Measurements from ENCODE around the gene PPFIA1. TPM values are rescaled to one million over a fixed set of nuclear protein-coding genes. Genes with fewer than 3 reads are reported as not detected.

PPFIA1 gene
- total RNA-seq, 1 donor = 69.5 TPM

DNA sequence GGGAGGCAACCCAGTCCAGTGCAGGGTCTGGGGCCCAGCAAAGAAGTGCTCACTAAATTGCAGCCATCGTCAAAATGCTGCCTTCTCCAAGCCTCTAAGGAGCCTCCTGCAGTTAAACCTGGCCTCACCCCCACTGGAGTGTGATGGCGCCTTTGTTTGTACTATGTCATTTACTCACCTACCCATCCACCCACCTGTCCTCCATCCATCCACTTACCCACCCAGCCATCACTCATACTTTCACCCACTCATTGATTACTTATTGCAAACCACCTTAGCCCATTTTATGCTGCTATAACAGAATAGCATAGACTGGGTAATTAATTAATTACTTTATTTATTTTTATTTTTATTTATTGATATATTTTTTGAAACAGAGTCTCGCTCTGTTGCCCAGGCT is 28.8 kb upstream of the PPFIA1 start:
- TF ChIP-seq, protein P1, sequence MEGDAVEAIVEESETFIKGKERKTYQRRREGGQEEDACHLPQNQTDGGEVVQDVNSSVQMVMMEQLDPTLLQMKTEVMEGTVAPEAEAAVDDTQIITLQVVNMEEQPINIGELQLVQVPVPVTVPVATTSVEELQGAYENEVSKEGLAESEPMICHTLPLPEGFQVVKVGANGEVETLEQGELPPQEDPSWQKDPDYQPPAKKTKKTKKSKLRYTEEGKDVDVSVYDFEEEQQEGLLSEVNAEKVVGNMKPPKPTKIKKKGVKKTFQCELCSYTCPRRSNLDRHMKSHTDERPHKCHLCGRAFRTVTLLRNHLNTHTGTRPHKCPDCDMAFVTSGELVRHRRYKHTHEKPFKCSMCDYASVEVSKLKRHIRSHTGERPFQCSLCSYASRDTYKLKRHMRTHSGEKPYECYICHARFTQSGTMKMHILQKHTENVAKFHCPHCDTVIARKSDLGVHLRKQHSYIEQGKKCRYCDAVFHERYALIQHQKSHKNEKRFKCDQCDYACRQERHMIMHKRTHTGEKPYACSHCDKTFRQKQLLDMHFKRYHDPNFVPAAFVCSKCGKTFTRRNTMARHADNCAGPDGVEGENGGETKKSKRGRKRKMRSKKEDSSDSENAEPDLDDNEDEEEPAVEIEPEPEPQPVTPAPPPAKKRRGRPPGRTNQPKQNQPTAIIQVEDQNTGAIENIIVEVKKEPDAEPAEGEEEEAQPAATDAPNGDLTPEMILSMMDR (IDR thresholded peaks at IDR 0.05; ENCODE audit: insufficient read depth, low read depth, low read length) = no peak

DNA sequence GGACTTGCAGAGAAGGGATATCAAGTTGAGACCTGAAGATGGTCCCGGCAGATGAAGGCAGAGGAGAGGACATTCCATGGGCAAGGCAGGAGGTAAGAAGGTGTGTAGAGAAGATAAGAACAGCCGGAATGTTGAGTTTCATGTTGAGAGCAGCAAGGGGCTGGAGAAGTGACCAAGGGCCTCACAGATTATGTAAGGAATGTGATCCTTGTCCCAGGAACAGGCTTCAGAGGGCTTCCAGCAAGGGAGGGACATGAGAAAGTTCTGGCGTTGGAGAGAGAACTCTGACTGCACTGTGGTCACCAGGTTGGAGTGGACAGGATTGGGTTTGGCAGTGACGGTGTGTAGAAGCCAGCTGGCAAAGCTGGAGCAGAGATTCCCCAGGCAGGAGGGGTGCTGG is 27.6 kb upstream of the PPFIA1 start:
- DNase-seq (ENCODE audit: low read depth) = no peak
- TF ChIP-seq, protein P1 (IDR thresholded peaks at IDR 0.05; ENCODE audit: insufficient read depth, low read depth, low read length) = no peak
- H3K4me3 ChIP-seq (ENCODE audit: low read depth, low read length) = no peak overlapping the region

More for the DNA sequence above, 28.8 kb upstream of the PPFIA1 start:
- H3K4me3 ChIP-seq (ENCODE audit: low read depth, low read length) = no peak overlapping the region
- DNase-seq (ENCODE audit: low read depth) = no peak

DNA sequence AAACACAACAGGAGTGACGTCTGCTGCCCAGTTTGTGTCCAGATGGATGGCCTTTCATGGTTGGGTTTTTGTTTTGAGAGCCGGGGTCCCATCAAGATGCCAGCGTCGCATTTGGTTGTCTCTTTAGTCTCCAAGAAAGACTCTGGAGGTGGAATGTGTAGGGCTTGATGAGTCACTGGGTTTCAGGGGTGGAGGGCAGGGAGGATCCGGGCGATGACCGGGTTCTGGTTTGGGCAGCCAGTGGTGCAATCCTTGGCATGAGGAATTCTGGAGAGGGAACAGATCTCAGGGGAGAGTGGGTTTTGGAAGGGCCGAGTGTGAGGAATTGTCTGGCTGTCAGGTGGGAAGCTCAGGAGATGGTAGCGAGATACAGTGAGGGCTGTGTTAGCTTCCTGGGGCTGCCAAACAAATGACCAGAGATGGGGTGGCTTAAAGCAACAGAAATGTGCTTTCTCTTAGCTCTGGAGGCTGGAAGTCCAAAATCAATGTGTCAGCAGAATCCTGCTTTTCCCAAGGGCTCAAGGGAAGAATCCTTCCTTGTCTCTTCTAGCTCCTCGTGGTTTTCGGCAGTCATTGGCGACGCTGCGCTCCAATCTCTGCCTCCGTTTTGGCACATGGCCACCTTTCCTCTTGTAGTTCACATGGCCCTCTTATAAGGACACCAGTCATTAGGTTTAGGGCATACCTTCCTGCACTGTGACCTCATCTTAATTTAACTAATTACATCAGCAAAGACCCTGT is 26.4 kb upstream of the PPFIA1 start:
- TF ChIP-seq, protein P1 (IDR thresholded peaks at IDR 0.05; ENCODE audit: insufficient read depth, low read depth, low read length) = no peak
- no peak for DNase-seq (ENCODE audit: low read depth)
- H3K4me3 ChIP-seq (ENCODE audit: low read depth, low read length) = no peak overlapping the region

DNA sequence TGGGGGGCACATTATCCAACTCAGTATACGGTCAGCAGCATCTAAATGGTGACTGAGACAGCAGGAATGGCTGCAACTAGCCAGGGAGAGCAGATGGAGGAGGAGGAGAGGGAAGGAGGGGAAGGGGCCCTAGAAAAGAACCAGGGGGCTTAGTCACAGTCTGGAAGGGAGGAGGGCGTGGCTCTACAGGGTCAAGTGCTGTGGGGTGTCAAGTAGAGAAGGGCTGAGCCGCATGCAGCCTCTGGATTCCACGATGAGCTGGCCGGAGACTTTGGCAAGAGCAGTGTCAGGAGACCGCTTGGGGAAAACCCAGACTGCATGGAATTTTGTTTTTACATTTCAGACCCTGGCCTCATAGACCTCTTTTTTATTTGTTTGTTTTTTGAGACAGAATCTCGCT is 25.8 kb upstream of the PPFIA1 start:
- peak; percentile 78 for DNase-seq (ENCODE audit: low read depth)
- TF ChIP-seq, protein P1 (IDR thresholded peaks at IDR 0.05; ENCODE audit: insufficient read depth, low read depth, low read length) = no peak
- H3K4me3 ChIP-seq (ENCODE audit: low read depth, low read length) = no peak overlapping the region

DNA sequence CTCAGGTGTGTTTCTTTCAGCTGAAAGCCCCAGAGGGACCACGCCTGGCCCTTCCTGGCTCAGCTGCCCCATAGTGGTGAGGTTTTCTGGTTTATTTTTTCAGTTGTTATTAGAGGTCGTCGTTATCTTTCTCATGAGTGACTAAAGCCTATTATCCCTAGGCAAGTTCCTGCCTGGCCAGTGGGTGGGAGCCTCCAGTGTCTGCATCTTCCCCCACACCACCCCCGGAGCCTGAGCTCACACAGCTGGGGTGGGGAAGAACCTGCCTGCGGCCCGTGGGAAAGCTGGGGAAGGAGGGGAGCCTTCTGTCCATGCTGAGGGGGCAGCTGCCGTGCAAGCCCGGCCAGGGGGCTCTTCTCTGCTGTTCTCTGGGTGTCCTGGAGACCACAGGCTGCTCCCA is 24.3 kb upstream of the PPFIA1 start:
- no peak for DNase-seq (ENCODE audit: low read depth)
- TF ChIP-seq, protein P1 (IDR thresholded peaks at IDR 0.05; ENCODE audit: insufficient read depth, low read depth, low read length) = no peak

DNA sequence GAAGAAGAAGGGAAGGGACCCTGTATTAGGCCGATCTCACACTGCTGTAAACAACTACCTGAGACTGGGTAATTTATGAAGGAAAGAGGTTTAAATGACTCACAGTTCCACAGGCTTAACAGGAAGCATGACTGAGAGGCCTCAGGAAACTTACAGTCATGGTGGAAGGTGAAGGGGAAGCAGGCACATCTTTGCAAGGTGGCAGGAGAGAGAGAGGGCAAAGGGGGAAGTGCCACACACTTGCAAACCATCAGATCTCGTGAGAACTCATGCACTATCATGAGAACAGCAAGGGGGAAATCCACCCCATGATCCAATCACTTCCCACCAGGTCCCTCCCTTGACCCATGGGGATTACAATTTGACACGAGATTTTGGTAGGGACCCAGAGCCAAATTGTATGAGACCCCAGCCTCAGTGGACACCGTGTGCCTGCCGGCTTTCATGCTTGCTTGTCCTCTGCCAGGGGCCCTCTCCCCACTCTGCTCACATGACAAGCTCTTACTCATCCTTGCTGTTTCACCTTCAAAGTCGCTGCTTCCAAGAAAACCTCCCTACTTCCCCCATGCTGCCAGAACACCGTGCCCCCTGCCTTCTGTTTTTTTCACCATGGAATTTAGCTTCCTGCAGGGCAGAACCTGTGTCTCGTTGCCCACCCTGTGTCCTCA is 23.3 kb upstream of the PPFIA1 start:
- TF ChIP-seq, protein P1 (IDR thresholded peaks at IDR 0.05; ENCODE audit: insufficient read depth, low read depth, low read length) = no peak

More for the DNA sequence above, 24.3 kb upstream of the PPFIA1 start:
- H3K4me3 ChIP-seq (ENCODE audit: low read depth, low read length) = no peak overlapping the region

More for the DNA sequence above, 23.3 kb upstream of the PPFIA1 start:
- peak; percentile 12 for DNase-seq (ENCODE audit: low read depth)
- no peak overlapping the region for H3K4me3 ChIP-seq (ENCODE audit: low read depth, low read length)
